NCI-H2029 treated with DMSO at 0.1 percent for 48 hours (cell line): Measurements from ENCODE around the gene AHDC1.

Experiments
- DNase-seq: peaks from one replicate; lab custom pipeline; 2025; lab: John Stamatoyannopoulos, UW

The AHDC1 gene

DNA sequence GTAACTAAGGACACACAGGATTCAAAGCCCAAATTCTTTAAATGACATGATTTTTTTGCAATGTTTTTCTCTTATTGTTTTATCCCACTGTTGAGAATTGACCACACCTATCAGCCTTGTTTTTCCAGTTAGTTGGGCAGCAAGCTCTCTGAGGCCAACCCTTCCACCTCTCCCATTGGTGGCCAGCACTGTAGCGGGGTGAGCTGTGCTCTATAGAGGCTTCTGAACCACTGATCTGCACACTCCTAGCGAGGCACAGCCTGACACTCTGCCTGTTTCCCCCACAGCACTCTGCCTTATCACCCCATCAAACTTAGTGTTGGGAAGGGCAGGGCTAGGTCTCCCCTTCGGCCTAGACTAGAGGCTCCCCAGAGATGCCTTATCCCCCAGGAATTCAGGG is 19.5 kb downstream of the AHDC1 start:
- no peak for DNase-seq

DNA sequence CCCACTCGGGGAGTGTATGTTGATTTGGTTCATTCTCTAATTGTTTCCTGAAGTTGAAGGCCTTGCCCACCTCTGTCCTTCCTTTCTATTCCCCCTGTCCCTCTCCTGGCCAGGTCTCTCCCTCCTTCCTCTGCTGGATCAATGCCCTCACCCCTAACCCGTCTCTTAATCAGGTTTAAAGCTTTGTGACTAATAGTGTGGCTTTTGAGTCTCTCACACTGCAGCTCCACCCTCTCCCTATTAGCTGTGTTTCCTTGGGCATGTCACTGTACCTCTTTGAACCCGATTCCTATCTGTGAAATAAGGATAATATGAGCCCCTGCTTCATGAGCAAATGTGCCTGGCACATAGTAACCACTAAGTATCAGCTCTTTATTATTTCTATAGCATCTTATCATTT is 20.5 kb downstream of the AHDC1 start:
- no peak for DNase-seq

DNA sequence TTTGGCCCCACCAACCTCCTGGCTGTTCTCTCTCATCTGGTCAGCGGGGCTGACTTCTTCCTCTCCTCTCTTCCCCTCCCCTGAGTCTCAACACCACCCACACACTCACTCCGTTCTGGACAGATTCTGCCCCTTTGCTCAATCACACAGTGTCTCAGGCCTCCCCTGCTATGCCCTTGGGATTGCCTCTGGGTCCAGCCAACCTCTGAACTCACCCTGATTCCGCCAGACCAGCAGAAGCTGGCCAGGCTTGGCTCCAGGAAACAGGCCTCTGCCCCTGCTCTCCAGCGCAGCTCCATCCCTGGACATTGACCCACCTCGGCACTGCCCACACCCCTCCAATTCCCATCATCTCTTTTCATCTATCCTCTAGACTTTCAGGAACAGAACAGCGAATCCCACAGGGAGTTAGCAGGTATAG is 22.1 kb downstream of the AHDC1 start:
- DNase-seq, result no peak

DNA sequence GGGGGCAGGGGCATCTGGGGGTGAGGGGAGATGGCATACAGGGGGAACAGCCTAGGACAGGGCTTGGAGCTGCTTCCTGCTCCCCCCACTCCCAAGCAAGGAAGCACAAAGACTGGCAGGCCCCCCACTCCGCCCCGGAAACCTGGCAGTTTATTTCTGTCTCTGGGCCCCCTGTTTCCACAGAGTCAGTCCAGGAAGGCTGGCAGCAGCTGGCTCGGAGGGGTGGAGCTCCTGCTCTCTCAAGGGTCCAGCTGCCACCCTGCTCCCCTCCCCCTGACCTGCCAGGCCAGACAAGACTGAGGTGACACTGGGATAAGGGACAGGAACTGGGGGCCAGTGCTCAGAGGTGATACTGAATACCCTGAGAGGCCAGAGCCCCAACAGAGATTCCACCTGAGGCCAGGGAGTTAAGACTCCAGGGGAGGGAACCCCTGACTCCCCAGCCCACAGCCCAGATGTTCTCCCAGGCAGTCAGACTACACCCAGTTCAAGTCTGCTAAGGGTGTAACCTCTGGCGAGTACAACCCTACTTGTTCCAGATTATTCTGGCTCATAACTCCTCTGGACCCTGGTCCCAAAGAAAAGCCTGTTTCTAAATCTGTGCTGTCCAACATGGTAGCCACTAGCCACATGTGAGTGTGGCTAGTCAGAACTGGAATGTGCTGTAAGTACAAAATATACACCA is 26.3 kb downstream of the AHDC1 start:
- no peak for DNase-seq

DNA sequence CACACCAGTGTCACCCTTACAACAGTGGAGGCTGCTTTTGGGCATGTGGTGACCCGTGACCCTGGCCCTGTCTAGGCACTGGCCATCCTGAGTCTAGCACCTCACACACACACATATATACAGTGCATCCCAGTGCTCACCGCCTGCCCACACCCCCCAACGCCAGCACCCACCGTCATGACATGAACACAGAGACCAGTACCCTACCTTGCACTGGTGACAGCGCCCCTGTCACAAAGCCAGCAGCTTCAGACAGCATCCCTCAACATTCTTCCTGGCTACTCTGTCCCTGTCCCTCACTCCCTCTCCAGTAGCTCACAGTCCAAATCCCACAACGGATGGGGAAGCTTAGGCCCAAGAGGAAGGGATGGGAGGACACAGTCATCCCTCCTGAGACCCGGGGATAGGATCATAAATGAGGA is 27.1 kb downstream of the AHDC1 start:
- DNase-seq, result no peak

DNA sequence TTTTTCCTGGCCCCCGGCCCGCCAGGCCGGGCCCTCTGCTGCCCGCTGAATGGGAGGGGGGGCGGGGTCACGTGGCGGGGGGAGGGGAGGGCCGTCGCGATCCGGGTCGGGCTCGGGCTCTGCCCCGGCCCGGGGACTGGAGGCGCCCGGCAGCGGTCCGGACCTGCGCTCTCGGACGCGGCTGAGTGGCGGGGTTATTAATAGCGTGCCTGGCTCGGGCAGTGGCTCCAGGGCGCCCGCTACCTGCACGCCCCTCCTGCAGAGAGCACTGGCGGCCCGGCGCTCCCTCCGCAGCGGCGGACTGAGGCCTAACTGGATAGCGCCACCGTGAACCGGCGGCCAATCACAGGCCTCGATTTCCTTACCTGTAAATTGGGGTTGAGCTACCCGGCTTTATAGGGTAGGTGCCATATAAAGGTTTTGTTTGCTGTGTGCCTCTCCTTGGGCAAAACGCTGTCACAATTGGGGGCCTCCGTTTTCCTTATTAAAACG is 28.1 kb downstream of the AHDC1 start:
- DNase-seq, result peak; percentile 15

DNA sequence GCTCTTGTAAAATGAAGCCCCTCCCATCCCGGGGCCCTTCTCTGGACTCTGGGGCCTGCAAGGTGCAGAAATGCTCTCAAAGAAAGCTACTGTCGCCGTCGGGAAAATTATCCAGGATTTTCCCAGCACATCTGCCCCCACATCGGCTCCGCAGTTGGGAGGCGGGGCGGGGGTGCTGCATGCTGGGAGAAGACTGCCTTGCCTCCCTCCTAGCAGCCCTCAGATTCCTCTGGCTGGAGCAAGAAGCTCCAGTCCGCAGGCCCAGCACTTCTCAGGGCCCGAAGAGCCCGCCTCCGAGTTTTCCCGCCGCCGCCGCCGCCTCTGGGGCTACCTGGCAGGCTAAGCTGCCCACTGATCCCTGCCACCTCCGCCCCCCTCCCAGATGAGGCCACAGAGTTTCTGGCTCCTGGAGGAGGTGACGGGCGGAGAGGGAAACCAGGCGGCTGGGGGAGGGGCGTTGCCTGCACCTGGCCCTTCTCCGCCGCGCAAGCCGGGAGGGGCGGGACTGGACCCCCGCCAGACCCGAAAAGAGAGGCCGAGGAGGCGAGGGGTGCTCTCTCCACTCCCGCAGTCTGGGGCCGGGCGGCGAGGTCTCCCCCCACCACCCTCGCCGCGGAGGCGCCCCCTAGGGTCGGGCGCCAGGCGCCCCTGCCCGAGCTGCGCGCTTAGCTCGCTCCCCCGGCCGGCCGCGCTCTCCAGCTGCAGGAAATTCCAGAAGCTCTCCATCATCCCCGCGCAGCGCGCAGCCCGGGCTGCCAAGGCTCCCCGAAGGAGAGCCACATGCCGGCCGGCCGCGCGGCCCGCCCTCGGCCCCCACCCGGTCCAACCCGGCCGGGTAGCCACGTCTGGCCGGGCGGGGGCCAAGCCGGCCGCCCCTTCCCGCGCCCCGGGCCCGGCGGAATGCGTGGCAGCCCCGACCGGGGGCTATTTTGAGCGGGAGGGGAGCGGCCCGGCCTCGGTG is 28.8 kb downstream of the AHDC1 start:
- DNase-seq, result peak; percentile 22

DNA sequence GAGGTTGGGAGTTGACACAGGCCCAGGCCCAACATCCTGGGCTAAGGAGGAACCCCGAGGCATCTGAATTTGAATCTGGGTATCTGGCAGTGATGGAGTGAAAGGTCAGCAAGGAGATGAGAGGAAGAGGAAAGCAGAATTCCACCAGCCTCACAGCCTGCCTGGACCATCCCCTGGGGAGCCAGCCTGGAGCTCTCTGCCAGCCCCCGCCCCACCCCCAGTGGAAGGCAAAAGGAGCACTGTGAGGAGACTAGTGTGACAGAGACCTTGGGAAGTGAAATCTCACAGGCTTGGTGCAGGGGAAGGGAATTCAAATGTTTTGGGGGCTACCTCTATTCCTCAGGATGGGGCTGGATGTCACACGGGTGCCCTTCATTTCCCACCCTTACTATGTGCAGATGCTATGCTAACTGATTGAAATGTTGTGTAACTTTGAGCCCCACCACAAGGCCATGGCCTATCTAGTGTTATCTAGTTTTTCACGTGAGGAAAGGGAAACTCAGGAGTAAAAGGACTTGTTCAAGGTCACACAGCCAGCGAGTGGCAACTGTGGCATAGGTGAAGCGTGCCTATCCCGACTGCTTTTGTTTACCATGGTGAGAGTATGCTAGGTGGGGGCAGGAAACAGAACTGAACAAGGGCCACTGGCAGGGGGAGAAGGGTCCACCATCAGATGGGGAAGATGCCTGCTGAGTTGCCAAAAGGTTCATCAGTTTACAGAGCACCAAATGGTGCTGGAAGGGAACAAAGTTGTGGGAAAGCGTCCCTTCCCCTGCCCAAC is 29.8 kb downstream of the AHDC1 start:
- no peak for DNase-seq

DNA sequence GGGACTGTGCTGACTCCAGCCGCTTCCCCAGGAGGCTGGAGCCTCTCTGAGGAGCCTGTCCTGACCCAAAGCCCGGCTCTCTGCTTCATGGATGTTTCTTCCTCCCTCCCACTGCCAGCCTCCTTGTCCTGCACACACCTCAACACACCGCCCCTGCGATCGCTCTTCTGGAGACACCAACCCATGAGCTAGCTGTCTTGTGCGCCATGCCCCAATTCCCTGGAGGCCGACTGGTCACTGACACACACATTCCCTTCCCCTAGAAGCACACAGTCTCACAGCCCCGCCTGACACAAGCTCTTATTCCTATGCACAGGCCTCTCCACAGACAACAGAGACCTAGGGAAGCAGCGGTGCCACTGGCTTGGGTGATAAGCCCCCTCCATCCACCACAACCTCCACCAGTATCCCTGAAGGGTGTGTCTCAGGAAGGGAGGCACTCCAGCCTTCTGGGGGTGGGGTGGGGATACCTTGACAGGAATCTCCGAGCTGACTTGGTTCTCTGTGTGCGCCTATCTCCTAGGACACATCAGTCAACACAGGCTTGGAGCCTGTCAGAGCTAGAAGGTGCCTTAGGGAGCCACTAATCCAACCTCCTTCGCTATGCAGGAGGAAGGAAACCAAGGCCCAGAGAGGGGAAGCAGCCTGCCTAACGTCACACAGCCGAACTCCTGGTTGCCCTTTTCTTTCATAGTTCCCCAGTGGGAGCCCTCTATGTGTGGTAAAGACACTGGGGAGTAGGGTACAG is 31.1 kb downstream of the AHDC1 start:
- no peak for DNase-seq

DNA sequence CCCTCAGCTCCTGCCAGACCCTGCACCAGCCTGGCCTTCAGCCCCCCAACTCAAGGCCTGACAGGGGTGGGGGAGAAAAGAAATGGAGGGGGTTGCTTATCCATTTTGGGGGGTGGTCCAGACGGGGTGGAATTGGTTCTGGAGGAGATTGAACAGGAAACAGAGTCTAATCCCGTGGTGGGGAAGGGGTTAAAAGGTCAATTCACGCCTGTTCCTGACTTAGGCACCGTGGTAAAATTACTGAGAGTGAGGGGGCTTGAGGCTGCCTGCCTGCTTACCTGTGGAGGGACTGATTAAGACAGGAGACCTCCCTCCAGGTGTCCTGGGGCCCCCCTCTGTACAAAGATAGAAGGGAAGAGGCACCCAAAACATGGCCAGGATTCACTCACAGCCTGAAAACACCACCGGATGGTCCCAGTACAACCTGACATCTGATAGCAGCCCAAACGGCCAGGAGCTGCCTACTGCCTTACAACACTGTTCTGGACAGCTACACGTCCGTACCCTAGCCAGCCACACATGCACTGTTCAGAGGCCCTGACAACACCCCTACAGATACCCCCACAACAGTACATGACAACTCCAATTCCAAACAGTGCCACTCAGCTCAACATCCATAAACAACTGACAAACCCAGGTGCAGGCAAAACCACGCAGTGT is 31.8 kb downstream of the AHDC1 start:
- DNase-seq, result no peak

DNA sequence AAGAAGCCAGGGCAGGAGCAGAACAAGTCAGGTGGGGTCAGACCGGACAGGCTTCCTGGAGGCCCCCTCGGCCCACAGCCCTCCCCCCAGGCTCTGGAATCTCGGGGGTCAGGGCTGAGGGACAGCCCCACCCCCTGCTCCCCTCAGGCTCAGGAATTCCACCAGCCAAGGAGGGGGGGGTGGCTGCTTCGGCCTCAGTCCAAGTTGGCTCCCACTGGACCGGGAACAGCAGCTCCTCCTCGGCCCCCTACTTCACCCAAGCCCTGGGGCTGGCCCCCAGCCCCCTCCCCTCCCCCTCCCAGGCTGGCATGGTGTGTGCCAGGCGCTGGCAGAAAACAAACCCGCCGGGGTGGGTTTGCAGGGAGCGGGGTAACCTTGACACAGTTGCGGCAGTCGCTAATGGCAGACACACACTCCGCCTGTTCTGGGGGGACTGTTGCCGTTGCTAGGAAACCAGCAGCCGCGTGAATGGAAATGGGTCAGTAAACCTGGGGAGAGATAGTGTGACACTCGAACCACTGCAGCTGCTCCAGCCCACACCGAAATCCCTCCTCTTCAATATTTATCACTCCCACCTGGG is 32.4 kb downstream of the AHDC1 start:
- DNase-seq, result no peak

DNA sequence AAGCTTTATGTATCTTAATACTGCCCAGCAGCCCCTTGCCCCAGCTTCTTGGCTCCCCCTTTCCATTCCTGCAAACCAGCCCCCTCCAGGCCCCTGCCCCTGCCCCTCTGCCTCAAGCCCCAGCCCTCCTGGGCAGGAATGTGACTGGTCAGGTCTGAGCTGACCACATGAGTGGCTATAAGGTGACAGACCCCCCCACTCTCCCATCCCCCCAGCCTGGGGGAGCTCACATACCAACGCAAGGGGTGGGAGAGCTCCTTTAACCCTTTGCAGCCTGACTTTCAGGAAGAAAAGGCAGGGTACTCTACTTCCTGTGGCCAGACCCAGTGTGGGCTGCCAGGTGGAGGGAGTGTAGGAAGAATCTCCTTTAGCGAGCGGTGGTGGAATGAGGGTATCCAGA is 33.2 kb downstream of the AHDC1 start:
- no peak for DNase-seq

DNA sequence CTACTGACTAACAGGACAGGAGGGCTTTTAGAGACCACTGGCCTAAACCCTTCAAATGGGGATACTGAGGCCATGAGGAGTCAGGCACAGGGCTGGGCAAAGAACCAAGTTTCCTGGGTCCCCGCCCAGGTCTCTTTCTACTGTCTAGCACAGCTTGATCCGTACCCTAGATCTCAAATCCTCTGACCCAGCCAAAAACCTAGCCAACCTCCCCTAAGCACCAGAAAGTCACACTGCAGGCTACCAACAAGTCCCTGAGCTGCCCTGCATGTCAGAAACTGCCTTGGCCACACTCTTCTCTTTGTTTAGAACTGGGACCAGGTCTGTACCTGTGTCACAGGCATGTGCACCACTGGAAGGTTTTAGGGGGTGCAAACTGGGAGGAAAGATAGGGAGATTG is 33.6 kb downstream of the AHDC1 start:
- DNase-seq, result no peak

DNA sequence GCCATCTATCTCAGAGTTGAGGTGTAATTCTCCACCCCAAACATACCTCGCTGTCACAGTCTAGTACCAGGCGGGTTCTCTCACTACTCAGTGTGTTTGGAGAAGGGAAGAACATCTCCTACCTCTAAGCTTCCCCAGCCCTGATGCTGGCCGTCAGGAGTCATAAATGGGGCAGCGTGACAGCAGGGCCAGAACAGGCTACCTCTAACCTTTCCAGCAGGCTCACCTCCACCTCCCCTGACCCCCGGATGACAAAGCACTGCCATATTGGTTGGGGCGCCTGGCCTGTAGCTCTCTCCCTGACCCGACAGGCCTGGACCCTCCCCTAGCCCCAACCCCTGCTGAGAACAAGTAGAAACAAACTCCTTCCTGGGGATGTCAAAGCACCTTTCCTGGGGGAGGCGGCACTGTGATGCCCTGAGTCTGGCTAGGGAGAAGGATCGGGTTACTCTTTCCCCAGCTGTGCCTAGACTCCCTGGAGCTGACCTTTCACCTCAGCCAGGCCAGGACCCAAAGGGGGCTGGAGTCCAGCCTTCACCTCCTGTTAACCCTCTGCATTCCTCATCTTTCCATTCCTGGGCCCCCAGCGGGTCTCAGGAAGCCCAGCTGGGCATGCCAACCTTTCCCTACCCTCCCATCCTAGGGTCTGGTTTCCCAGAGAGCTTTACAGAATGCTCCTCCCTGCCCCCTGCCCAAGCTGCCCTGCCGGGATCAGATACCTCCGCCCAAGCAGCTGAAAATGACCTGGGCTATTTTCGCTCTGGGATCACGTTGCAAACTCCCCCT is 34.2 kb downstream of the AHDC1 start:
- no peak for DNase-seq

DNA sequence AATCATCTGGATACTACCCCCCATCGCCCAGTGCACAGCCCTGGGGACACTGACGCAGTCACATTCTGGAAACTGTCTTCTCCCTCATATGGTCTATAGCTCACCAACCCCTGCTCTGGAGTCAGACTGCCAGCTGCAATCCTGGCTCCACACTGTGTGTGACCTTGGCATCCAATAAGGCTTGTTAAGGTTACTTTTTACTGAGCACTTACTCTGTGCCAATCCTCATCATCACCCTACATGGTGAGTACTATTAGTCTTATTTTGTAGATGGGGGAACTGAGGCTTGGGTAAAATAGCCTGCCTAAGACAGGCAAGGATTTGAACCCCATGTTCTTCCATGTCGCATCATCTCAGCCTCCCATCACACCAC is 34.9 kb downstream of the AHDC1 start:
- no peak for DNase-seq

DNA sequence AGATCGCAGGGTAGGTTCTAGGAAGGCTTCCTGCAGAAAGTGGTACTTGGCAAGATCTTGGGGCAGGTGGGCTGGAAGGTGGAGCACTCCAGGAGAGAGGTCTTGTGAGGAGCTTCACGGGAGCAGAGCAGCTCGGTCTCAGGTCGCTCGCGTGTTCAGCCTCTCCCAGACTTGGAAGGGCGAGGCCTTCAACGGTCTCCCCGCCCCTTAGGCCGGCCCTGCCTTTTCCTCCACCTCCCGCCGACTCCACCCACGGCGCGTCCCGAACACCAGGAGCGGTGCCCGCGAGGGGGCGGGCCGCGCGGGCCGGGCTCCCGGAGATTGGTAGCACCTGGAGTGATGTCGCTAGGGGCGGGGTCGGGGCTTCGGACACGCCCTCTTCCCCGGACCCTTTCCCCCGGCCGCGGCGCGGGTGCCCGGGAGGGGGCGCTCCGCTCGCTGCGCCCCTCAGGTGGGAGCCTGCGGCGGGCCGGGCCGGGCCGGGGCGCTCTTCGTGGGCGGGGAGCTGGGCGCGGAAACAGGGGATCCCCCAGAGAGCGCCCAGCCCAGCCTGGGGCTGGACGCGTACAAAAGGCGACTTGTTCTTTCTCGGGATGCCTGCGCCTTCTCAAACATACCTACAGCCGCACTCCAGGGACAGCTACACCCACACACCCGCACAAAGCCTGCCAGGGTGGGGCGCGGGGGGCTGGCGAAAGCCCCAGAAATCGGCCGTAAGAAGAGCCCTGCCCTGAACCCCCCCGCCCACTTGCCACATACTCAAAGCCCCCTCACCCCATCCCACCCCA is 35.5 kb downstream of the AHDC1 start:
- DNase-seq, result peak; percentile 72

DNA sequence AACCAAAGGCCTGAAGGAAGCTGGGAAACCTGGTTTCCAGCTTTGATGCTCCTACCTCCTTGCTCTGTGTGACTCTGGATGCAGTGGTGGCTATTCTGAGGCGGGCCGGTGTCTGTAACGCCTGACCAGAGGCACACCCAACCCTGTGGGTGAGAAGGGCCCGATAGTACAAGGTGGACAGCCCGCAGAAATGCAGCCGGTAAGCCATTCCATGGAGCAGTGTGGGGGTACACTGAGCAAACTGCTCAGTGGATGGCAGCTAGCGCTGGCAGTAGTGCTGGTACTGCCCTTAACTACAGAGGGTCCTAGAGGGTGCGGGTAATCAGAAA is 36.0 kb downstream of the AHDC1 start:
- DNase-seq, result no peak

DNA sequence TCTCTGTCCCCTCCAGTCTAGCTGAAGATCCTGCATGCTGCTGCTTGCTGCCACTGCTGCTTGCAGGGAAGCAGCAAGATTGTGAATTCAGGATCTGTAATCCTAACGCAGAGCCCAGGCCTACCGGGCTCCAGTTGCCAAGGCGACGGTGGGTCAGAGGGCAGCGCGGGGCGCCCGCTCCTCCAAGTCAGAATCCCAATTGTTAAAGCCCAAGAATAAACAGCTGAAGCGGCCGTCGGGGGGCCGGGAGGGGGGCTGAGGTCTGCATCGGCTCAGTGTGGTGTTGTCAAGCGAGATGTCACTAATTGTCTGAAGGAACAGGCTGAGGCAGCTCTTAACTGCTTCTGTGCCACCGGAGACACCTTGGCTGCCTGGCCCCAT is 36.8 kb downstream of the AHDC1 start:
- DNase-seq, result no peak

DNA sequence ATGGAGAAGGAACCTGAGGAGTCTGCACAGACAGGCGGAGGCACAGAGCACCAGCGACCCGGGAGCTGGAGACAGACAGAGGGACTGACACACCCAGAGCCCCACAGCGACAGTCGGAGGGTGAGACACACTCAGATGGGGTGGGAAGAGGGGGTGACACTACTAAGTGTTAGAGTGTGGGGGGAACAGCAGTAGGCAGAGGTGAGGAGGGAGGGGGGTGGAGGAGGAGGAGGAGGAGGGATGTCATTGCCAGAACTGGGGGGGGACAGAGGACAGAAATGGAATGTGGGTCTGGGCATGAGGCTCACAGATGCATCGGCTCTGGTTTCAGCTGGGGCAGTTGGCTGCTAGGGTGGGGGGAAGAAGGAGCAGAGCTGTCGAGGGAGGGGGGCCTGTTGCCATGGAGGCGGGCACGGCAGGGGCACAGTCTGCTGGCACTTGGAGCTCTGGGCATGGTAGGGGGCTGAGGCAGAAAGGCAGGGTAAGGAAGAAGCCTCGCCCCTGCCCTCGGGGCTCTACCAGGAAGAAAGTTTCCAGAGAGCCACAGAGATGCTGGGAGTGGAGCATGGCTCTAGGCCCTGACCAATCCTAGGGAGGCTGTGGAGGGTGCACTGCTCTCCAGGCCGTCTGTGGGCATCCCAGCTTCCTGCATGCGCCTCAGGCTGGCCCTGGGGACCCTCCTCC is 37.3 kb downstream of the AHDC1 start:
- DNase-seq, result no peak
